HEK293 (cell line): ENCODE measurements around the gene TM9SF3.

Experiments
- FEZF1 ChIP-seq: fragments of 450-650 bp; formaldehyde crosslinking; IDR thresholded peaks from 2 replicates; pipeline ENCODE4 v1.5.1; 2016; ENCODE audit warnings: missing biosample characterization, missing genetic modification characterization
- TCF7L2 ChIP-seq: IDR thresholded peaks from 2 replicates; pipeline ENCODE4 v1.6.1; 2011; ENCODE audit warnings: low read depth, mild to moderate bottlenecking, inconsistent platforms, low read length, moderate library complexity, borderline replicate concordance
- ZFP3 ChIP-seq: fragments of 450-650 bp; formaldehyde crosslinking; IDR thresholded peaks from 2 replicates; pipeline ENCODE4 v1.5.1; 2016; ENCODE audit warnings: low read depth, missing biosample characterization, missing genetic modification characterization
- ZNF138 ChIP-seq: fragments of 450-650 bp; formaldehyde crosslinking; IDR thresholded peaks from 2 replicates; pipeline ENCODE4 v1.5.1; 2016; ENCODE audit warnings: missing biosample characterization, missing genetic modification characterization, borderline replicate concordance
- ZNF221 ChIP-seq: fragments of 450-650 bp; formaldehyde crosslinking; IDR thresholded peaks from 2 replicates; pipeline ENCODE4 v1.5.1; 2017; ENCODE audit warnings: missing biosample characterization, missing genetic modification characterization, borderline replicate concordance
- ZNF223 ChIP-seq: fragments of 450-650 bp; formaldehyde crosslinking; IDR thresholded peaks from 2 replicates; pipeline ENCODE4 v1.5.1; 2016; ENCODE audit warnings: missing biosample characterization, missing genetic modification characterization
- ZNF280D ChIP-seq: fragments of 450-650 bp; formaldehyde crosslinking; IDR thresholded peaks from 2 replicates; pipeline ENCODE4 v1.5.1; 2016; ENCODE audit warnings: missing biosample characterization, missing genetic modification characterization
- ZNF433 ChIP-seq: fragments of 450-650 bp; formaldehyde crosslinking; IDR thresholded peaks from 2 replicates; pipeline ENCODE4 v1.5.1; 2016; ENCODE audit warnings: missing biosample characterization, missing genetic modification characterization, low read depth
- ZNF548 ChIP-seq: fragments of 450-650 bp; formaldehyde crosslinking; IDR thresholded peaks from 2 replicates; pipeline ENCODE4 v1.5.1; 2016; ENCODE audit warnings: missing biosample characterization, missing genetic modification characterization
- ZNF658 ChIP-seq: fragments of 450-650 bp; formaldehyde crosslinking; IDR thresholded peaks from 2 replicates; pipeline ENCODE4; 2016; ENCODE audit warnings: missing biosample characterization, missing genetic modification characterization
- ZNF830 ChIP-seq: fragments of 450-650 bp; IDR thresholded peaks from 2 replicates; pipeline ENCODE4 v1.5.0; 2018; ENCODE audit warnings: missing biosample characterization, missing genetic modification characterization, low read depth, mild to moderate bottlenecking, moderate library complexity
- TF ChIP-seq, protein P1 (sequence below): fragments of 450-650 bp; formaldehyde crosslinking; IDR thresholded peaks from 2 replicates; pipeline ENCODE4 v1.5.1; 2016; ENCODE audit warnings: missing biosample characterization, missing genetic modification characterization

GRCh38 chr10:96585736-96586418 lies 935 bp downstream of the TM9SF3 start:
- TF ChIP-seq, protein P1, sequence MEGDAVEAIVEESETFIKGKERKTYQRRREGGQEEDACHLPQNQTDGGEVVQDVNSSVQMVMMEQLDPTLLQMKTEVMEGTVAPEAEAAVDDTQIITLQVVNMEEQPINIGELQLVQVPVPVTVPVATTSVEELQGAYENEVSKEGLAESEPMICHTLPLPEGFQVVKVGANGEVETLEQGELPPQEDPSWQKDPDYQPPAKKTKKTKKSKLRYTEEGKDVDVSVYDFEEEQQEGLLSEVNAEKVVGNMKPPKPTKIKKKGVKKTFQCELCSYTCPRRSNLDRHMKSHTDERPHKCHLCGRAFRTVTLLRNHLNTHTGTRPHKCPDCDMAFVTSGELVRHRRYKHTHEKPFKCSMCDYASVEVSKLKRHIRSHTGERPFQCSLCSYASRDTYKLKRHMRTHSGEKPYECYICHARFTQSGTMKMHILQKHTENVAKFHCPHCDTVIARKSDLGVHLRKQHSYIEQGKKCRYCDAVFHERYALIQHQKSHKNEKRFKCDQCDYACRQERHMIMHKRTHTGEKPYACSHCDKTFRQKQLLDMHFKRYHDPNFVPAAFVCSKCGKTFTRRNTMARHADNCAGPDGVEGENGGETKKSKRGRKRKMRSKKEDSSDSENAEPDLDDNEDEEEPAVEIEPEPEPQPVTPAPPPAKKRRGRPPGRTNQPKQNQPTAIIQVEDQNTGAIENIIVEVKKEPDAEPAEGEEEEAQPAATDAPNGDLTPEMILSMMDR (tag by site-specific recombination) = no peak
- TF ChIP-seq ZNF830 (tag by site-specific recombination) = no peak
- TF ChIP-seq ZNF221 (tag by site-specific recombination) = no peak
- TF ChIP-seq TCF7L2 = no peak
- TF ChIP-seq ZNF658 (tag by site-specific recombination) = no peak
- TF ChIP-seq ZNF138 = no peak
- TF ChIP-seq FEZF1 = no peak
- TF ChIP-seq ZNF223 = no peak
- no peak for TF ChIP-seq ZNF548 (tag by site-specific recombination)
- TF ChIP-seq ZFP3 = no peak
- TF ChIP-seq ZNF433 = no peak
- TF ChIP-seq ZNF280D (tag by site-specific recombination) = no peak
